A549 (cell line): ENCODE data around the gene ATP6AP1.

Experiments
- CEBPB ChIP-seq, 2 experiments: fragments of >200 bp in 1 of 2; sonication (Bioruptor Twin) in 1 of 2; formaldehyde crosslinking in 1 of 2; IDR thresholded peaks; 2 replicates each; pipeline ENCODE4 v1.6.1; 2012 to 2016
- CHD2 ChIP-seq: fragments of 150-350 bp; IDR thresholded peaks from 2 replicates; pipeline ENCODE4 v1.6.1; 2014; ENCODE audit warnings: low read length; ENCODE audit not compliant: partially characterized antibody
- CTCF ChIP-seq: fragments of >200 bp; sonication (Bioruptor Twin); formaldehyde crosslinking; IDR thresholded peaks from 3 replicates; pipeline ENCODE4 v1.5.1; 2016
- ELK1 ChIP-seq: fragments of 150-350 bp; IDR thresholded peaks from 2 replicates; pipeline ENCODE4 v1.6.1; 2014; ENCODE audit warnings: low read depth, mild to moderate bottlenecking, low read length
- EP300 ChIP-seq, 2 experiments: fragments of >200 bp; sonication (Bioruptor Twin); formaldehyde crosslinking; IDR thresholded peaks; 2 replicates in 1 of 2; 3 replicates in 1 of 2; pipeline ENCODE4 v1.6.1; 2016 to 2017
- KDM1A ChIP-seq: fragments of 200-600 bp; sonication (generic); IDR thresholded peaks from 2 replicates; pipeline ENCODE4 v1.6.1; 2016; ENCODE audit warnings: low read depth, mild to moderate bottlenecking
- POLR2A ChIP-seq: IDR thresholded peaks from 2 replicates; pipeline ENCODE4 v1.6.1; 2012; ENCODE audit warnings: mild to moderate bottlenecking, low read length
- POLR2AphosphoS2 ChIP-seq: conservative IDR thresholded peaks from 2 replicates; pipeline ENCODE4 v1.6.1; 2012; ENCODE audit warnings: low read length, improper control_type of control experiment, inconsistent platforms
- RAD21 ChIP-seq, 2 experiments: fragments of >200 bp in 1 of 2; sonication (Bioruptor Twin) in 1 of 2; formaldehyde crosslinking in 1 of 2; IDR thresholded peaks in 1 of 2; conservative IDR thresholded peaks in 1 of 2; 2 replicates in 1 of 2; 3 replicates in 1 of 2; pipeline ENCODE4 v1.6.1; 2012 to 2018; ENCODE audit warnings: inconsistent platforms in 1 of 2
- REST ChIP-seq: fragments of 200-600 bp; sonication (generic); IDR thresholded peaks from 2 replicates; pipeline ENCODE4 v1.6.1; 2016; ENCODE audit warnings: antibody characterized with exemption, mild to moderate bottlenecking, moderate library complexity
- SREBF2 ChIP-seq: fragments of 450-650 bp; IDR thresholded peaks from 2 replicates; pipeline ENCODE4 v1.6.1; 2014; ENCODE audit warnings: mild to moderate bottlenecking, moderate library complexity
- TP53 ChIP-seq: fragments of 250-450 bp; sonication (Bioruptor Pico); IDR thresholded peaks from 2 replicates; pipeline ENCODE4 v1.5.0; 2021; ENCODE audit warnings: mild to moderate bottlenecking, moderate library complexity

GRCh38 chrX:154413142-154413541, 15.3 kb upstream of the ATP6AP1 start:
- TF ChIP-seq SREBF2, result no peak
- TF ChIP-seq CTCF, result no peak
- no peak for TF ChIP-seq EP300 (IDR thresholded peaks at IDR 0.05)
- TF ChIP-seq TP53 (CRISPR knock-in tag), result no peak
- no peak for TF ChIP-seq CEBPB (IDR thresholded peaks at IDR 0.05)
- TF ChIP-seq POLR2AphosphoS2, result no peak
- no peak for TF ChIP-seq KDM1A
- TF ChIP-seq CHD2, result no peak
- no peak for TF ChIP-seq ELK1
- TF ChIP-seq RAD21 (conservative IDR thresholded peaks at IDR 0.05 in 1 of 2, IDR thresholded peaks at IDR 0.05 in 1 of 2), result no peak
- no peak for TF ChIP-seq REST
- no peak for TF ChIP-seq POLR2A
